WTC11 (cell line): ENCODE data around the gene LIX1L. TPM values are rescaled to one million over a fixed set of nuclear protein-coding genes. Genes with fewer than 3 reads are reported as not detected.
A peak's percentile ranks its signal among the peaks of the same experiment; 100 is the strongest.

Experiments used
- ATAC-seq: fragments of 200-7000 bp; cut with Tn5 transposase; 2 replicates; pipeline ENCODE4 v1.10.0; 2021; ENCODE audit warnings: mild to moderate bottlenecking, moderate library complexity
- CTCF ChIA-PET: fragments of 300-600 bp; sonication (Branson Sonifier 250); formaldehyde crosslinking; loops from one replicate; lab custom pipeline; 2021; ENCODE audit warnings: antibody characterized with exemption; lab: Charles Lee
- POLR2A ChIA-PET: fragments of 350-600 bp; sonication (Branson Sonifier 250); formaldehyde crosslinking; loops from one replicate; lab custom pipeline; 2021; ENCODE audit warnings: antibody characterized with exemption; lab: Charles Lee
- DNase-seq: peaks from one replicate; pipeline ENCODE4 v3.0.0; 2021; ENCODE audit warnings: low spot score
- H3K27ac Mint-ChIP-seq: 2 replicates; pipeline ENCODE4 v1.8.0; 2021; ENCODE audit warnings: mixed read lengths
- H3K27me3 Mint-ChIP-seq: 2 replicates; pipeline ENCODE4 v1.8.0; 2021; ENCODE audit warnings: low read depth, mild to moderate bottlenecking, moderate library complexity, mixed read lengths
- H3K36me3 Mint-ChIP-seq: 2 replicates; pipeline ENCODE4 v1.8.0; 2021; ENCODE audit warnings: mixed read lengths
- H3K4me1 Mint-ChIP-seq: 2 replicates; pipeline ENCODE4 v1.8.0; 2022; ENCODE audit warnings: mixed read lengths
- H3K4me3 Mint-ChIP-seq: 2 replicates; pipeline ENCODE4 v1.8.0; 2021; ENCODE audit warnings: mild to moderate bottlenecking, moderate library complexity, mixed read lengths
- H3K9me3 Mint-ChIP-seq: 2 replicates; pipeline ENCODE4 v1.8.0; 2021; ENCODE audit warnings: mixed read lengths
- ATF1 ChIP-seq: sonication (generic); formaldehyde crosslinking; IDR thresholded peaks from 2 replicates; pipeline ENCODE4 v1.8.1; 2023; ENCODE audit warnings: mild to moderate bottlenecking, moderate library complexity, missing genetic modification reagents
- CBFB ChIP-seq: sonication (generic); formaldehyde crosslinking; IDR thresholded peaks from 2 replicates; pipeline ENCODE4 v1.8.1; 2022; ENCODE audit warnings: mild to moderate bottlenecking, low read depth, missing genetic modification reagents
- ELF4 ChIP-seq: sonication (generic); formaldehyde crosslinking; IDR thresholded peaks from 2 replicates; pipeline ENCODE4 v1.8.1; 2022; ENCODE audit warnings: low read depth, mild to moderate bottlenecking, moderate library complexity, missing genetic modification reagents
- EMX1 ChIP-seq: fragments of 250-450 bp; sonication (Bioruptor Pico); IDR thresholded peaks from 2 replicates; pipeline ENCODE4 v1.8.0; 2021; ENCODE audit warnings: mild to moderate bottlenecking
- FOXJ3 ChIP-seq: sonication (generic); formaldehyde crosslinking; IDR thresholded peaks from 2 replicates; pipeline ENCODE4 v1.9.0; 2021; ENCODE audit warnings: missing genetic modification reagents, mild to moderate bottlenecking, borderline replicate concordance
- FOXP4 ChIP-seq: sonication (generic); formaldehyde crosslinking; IDR thresholded peaks from 2 replicates; pipeline ENCODE4 v1.8.0; 2022; ENCODE audit warnings: mild to moderate bottlenecking, missing genetic modification reagents
- GRHL2 ChIP-seq: fragments of 250-450 bp; sonication (Bioruptor Pico); IDR thresholded peaks from 2 replicates; pipeline ENCODE4 v1.8.0; 2022; ENCODE audit warnings: mild to moderate bottlenecking, moderate library complexity; ENCODE audit not compliant: insufficient replicate concordance, severe bottlenecking
- IRF2 ChIP-seq: sonication (generic); formaldehyde crosslinking; IDR thresholded peaks from 2 replicates; pipeline ENCODE4 v1.8.0; 2022; ENCODE audit warnings: low read depth, missing genetic modification reagents, borderline replicate concordance
- JAZF1 ChIP-seq: fragments of 250-450 bp; sonication (Bioruptor Pico); IDR thresholded peaks from 2 replicates; pipeline ENCODE4 v1.9.0; 2021; ENCODE audit warnings: moderate library complexity, mild to moderate bottlenecking, inconsistent platforms
- KAT7 ChIP-seq: sonication (generic); formaldehyde crosslinking; IDR thresholded peaks from 2 replicates; pipeline ENCODE4 v1.8.1; 2023; ENCODE audit warnings: missing genetic modification reagents, mild to moderate bottlenecking, borderline replicate concordance
- NFYB ChIP-seq: sonication (generic); formaldehyde crosslinking; conservative IDR thresholded peaks from 2 replicates; pipeline ENCODE4 v1.8.0; 2022; ENCODE audit warnings: low read depth, missing genetic modification reagents
- OVOL2 ChIP-seq: fragments of 250-450 bp; sonication (Bioruptor Pico); IDR thresholded peaks from 2 replicates; pipeline ENCODE4 v1.9.0; 2021; ENCODE audit warnings: mild to moderate bottlenecking, borderline replicate concordance
- PRRX2 ChIP-seq: fragments of 250-450 bp; sonication (Bioruptor Pico); IDR thresholded peaks from 2 replicates; pipeline ENCODE4 v1.8.0; 2021; ENCODE audit warnings: mild to moderate bottlenecking
- RELA ChIP-seq: sonication (generic); formaldehyde crosslinking; IDR thresholded peaks from 2 replicates; pipeline ENCODE4 v1.8.1; 2022; ENCODE audit warnings: missing genetic modification reagents, mild to moderate bottlenecking, borderline replicate concordance
- USF2 ChIP-seq: sonication (generic); formaldehyde crosslinking; IDR thresholded peaks from 2 replicates; pipeline ENCODE4 v1.8.1; 2023; ENCODE audit warnings: mild to moderate bottlenecking, missing genetic modification reagents, moderate library complexity
- ZNF317 ChIP-seq: sonication (generic); formaldehyde crosslinking; IDR thresholded peaks from 2 replicates; pipeline ENCODE4 v1.8.1; 2023; ENCODE audit warnings: low read depth, mild to moderate bottlenecking, moderate library complexity, missing genetic modification reagents, borderline replicate concordance
- ZNF416 ChIP-seq: fragments of 250-450 bp; sonication (Bioruptor Pico); IDR thresholded peaks from 2 replicates; pipeline ENCODE4 v1.9.0; 2021; ENCODE audit warnings: mild to moderate bottlenecking, inconsistent platforms
- ZNF423 ChIP-seq: fragments of 250-450 bp; sonication (Bioruptor Pico); IDR thresholded peaks from 2 replicates; pipeline ENCODE4 v2.1.2; 2022; ENCODE audit warnings: mild to moderate bottlenecking, moderate library complexity
- ZNF671 ChIP-seq: fragments of 250-450 bp; sonication (Bioruptor Pico); IDR thresholded peaks from 2 replicates; pipeline ENCODE4 v1.8.0; 2021; ENCODE audit warnings: mild to moderate bottlenecking
- ZSCAN18 ChIP-seq: fragments of 250-450 bp; sonication (Bioruptor Pico); IDR thresholded peaks from 2 replicates; pipeline ENCODE4 v2.1.2; 2022; ENCODE audit warnings: mild to moderate bottlenecking, moderate library complexity
- total RNA-seq: library from RNA; stranded (reverse); gene quantifications from 3 replicates; pipeline ENCODE4 v1.2.3, GENCODE V29; 2021
- TF ChIP-seq, protein P1 (sequence below): fragments of 250-450 bp; sonication (Bioruptor Pico); IDR thresholded peaks from 2 replicates; pipeline ENCODE4 v1.9.0; 2021; ENCODE audit warnings: mild to moderate bottlenecking
- TF ChIP-seq, protein P2 (sequence below): sonication (generic); formaldehyde crosslinking; IDR thresholded peaks from 2 replicates; pipeline ENCODE4 v1.8.0; 2022; ENCODE audit warnings: mild to moderate bottlenecking, missing genetic modification reagents
- TF ChIP-seq, protein P3 (sequence below): sonication (generic); formaldehyde crosslinking; IDR thresholded peaks from 2 replicates; pipeline ENCODE4 v1.8.1; 2022; ENCODE audit warnings: mild to moderate bottlenecking, moderate library complexity, missing genetic modification reagents

The LIX1L gene
- total RNA-seq, 1 experiment from 2014 or later, result 3.0 TPM

DNA sequence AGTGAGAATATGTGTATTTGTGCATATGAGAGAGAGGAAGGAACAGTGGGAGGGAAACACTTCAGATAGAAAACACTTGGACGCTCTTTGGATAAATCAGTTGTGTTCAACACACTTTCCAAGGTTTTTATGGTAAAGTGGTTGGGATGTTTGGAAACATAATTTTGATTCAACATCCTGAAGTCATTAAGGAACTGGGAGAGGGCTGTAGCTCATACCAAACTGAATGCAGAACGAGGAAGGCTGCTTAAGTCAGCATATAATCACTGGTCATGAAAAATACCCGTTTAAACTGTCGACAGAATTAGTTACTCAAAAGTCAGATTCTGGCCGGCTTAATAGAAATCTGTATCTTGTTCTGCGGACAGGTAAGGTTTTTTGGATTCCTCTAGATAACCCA lies 14.9 kb downstream of the LIX1L start:
- TF ChIP-seq USF2 (CRISPR knock-in tag) (no peak), CBFB (CRISPR knock-in tag) (no peak)
- TF ChIP-seq, protein P1, sequence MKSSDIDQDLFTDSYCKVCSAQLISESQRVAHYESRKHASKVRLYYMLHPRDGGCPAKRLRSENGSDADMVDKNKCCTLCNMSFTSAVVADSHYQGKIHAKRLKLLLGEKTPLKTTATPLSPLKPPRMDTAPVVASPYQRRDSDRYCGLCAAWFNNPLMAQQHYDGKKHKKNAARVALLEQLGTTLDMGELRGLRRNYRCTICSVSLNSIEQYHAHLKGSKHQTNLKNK, result no peak
- ATAC-seq (no peak), DNase-seq (no peak)
- no peaks in the 10 kb centered on the region for H3K27me3 Mint-ChIP-seq
- no peak overlapping the region for H3K27ac Mint-ChIP-seq
- H3K9me3 Mint-ChIP-seq, result no peaks in the 10 kb centered on the region
- H3K4me3 Mint-ChIP-seq, result no peak overlapping the region
- POLR2A ChIA-PET, result interaction anchor here (0.7 to 1.3 kb wide), 2 partner anchors 15 to 35 kb away, joined by 3 read pairs; partner anchors contain the start of gene RBM8A
- H3K36me3 Mint-ChIP-seq, result no peaks in the 10 kb centered on the region
- CTCF ChIA-PET, result interaction anchor here (0.9 to 1.3 kb wide), 2 partner anchors 15 to 34 kb away, joined by 3 to 5 read pairs; no protein-coding TSS in a partner anchor
- peaks cover 11% of the 10 kb centered on the region for H3K4me1 Mint-ChIP-seq

GRCh38 chr1:145942405-145942804 lies 15.4 kb downstream of the LIX1L start:
- Mint-ChIP-seq H3K4me3 (no peak overlapping the region), H3K27ac (no peak overlapping the region)
- CTCF ChIA-PET, result interaction anchor here (0.6 to 1.9 kb wide), 3 partner anchors 35 to 91 kb away, joined by 3 to 5 read pairs (median 4); no protein-coding TSS in a partner anchor

DNA sequence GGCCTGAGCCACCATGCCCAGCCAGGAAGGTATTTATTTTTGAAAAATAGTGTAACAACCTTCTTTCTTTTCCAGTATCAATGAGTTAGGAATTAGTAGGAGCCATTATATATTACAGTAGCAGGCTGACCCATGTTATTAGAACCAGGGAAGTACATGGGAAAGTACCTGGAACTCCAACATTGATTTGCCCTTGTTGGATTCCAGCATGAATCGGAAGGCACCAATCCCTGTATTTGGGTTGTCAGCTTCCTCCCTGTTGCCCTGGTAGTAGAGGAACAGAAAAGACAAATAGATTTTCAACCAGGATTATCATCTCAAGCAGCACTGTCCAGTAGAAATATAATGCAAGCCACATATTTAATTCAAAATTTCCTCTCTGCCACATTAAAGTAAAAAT lies 20.4 kb downstream of the LIX1L start:
- Mint-ChIP-seq H3K9me3 (no peaks in the 10 kb centered on the region), H3K4me1 (peaks cover 17% of the 10 kb centered on the region), H3K27ac (peak overlapping the region; percentile 29; the same call in 1 of the 2 replicates), H3K36me3 (no peaks in the 10 kb centered on the region), H3K27me3 (no peaks in the 10 kb centered on the region; the same call in 1 of the 2 replicates), H3K4me3 (no peak overlapping the region)
- ChIA-PET CTCF (interaction anchor here (1.0 to 2.1 kb wide), 2 partner anchors 45 to 46 kb away, joined by 3 to 5 read pairs; no protein-coding TSS in a partner anchor), POLR2A (interaction anchor here (0.6 to 1.8 kb wide), 2 partner anchors 10 to 101 kb away, joined by 3 to 7 read pairs; partner anchors contain the start of gene RBM8A)
- DNase-seq (no peak), ATAC-seq (no peak)
- TF ChIP-seq PRRX2, result no peak
- TF ChIP-seq IRF2, result no peak
- no peak for TF ChIP-seq GRHL2 (CRISPR knock-in tag)
- no peak for TF ChIP-seq FOXJ3
- TF ChIP-seq USF2 (CRISPR knock-in tag), result no peak
- TF ChIP-seq ZNF317, result no peak
- no peak for TF ChIP-seq ELF4 (CRISPR knock-in tag)
- TF ChIP-seq ZSCAN18 (CRISPR knock-in tag), result no peak
- TF ChIP-seq ZNF416, result no peak
- TF ChIP-seq RELA (CRISPR knock-in tag), result no peak
- TF ChIP-seq, protein P2, sequence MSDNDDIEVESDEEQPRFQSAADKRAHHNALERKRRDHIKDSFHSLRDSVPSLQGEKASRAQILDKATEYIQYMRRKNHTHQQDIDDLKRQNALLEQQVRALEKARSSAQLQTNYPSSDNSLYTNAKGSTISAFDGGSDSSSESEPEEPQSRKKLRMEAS, result no peak
- TF ChIP-seq FOXP4 (CRISPR knock-in tag), result no peak
- TF ChIP-seq, protein P3, sequence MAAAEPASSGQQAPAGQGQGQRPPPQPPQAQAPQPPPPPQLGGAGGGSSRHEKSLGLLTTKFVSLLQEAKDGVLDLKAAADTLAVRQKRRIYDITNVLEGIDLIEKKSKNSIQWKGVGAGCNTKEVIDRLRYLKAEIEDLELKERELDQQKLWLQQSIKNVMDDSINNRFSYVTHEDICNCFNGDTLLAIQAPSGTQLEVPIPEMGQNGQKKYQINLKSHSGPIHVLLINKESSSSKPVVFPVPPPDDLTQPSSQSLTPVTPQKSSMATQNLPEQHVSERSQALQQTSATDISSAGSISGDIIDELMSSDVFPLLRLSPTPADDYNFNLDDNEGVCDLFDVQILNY, result no peak
- TF ChIP-seq ZNF671 (CRISPR knock-in tag), result no peak
- no peak for TF ChIP-seq JAZF1 (CRISPR knock-in tag)
- TF ChIP-seq ATF1 (CRISPR knock-in tag), result no peak
- no peak for TF ChIP-seq KAT7 (CRISPR knock-in tag)
- no peak for TF ChIP-seq EMX1

More at GRCh38 chr1:145942405-145942804, 15.4 kb downstream of the LIX1L start:
- POLR2A ChIA-PET, result interaction anchor here (0.7 to 1.3 kb wide), 2 partner anchors 15 to 35 kb away, joined by 3 read pairs; partner anchors contain the start of gene RBM8A
- ATAC-seq (no peak), DNase-seq (no peak)
- Mint-ChIP-seq H3K27me3 (no peaks in the 10 kb centered on the region), H3K4me1 (peaks cover 7% of the 10 kb centered on the region), H3K9me3 (no peaks in the 10 kb centered on the region), H3K36me3 (no peaks in the 10 kb centered on the region)
- TF ChIP-seq NFYB (CRISPR knock-in tag), result no peak
- no peak for TF ChIP-seq OVOL2 (CRISPR knock-in tag)
- TF ChIP-seq ZSCAN18 (CRISPR knock-in tag), result no peak
- TF ChIP-seq ZNF423, result no peak
